Measurements from ENCODE around the gene FRS3. TPM values are rescaled to one million over a fixed set of nuclear protein-coding genes. Genes with fewer than 3 reads are reported as not detected.

FRS3 gene
- total RNA-seq, 2 donors from 2014 or later: 2.6 to 3.2 TPM

GRCh38 chr6:41822021-41822420, 42.3 kb upstream of the FRS3 start:
- Histone ChIP-seq H3K27me3 (replicated peaks; ENCODE audit: insufficient read depth) (no peaks in the 10 kb centered on the region), H3K4me1 (ENCODE audit: control insufficient read depth in 1 of 2, low read depth in 2 of 2) (no peaks in the 10 kb centered on the region), H3K9me3 (no peaks in the 10 kb centered on the region), H3K36me3 (peaks cover 3% of the 10 kb centered on the region), H3K4me3 (no peak overlapping the region), H3K27ac (no peak overlapping the region)
- no peak for DNase-seq (ENCODE audit: low spot score)
- no peak for ATAC-seq (ENCODE audit: insufficient number of reproducible peaks, low FRiP score, low read depth)
- TF ChIP-seq CTCF (IDR thresholded peaks at IDR 0.05): no peak

GRCh38 chr6:41821266-41821665, 41.6 kb upstream of the FRS3 start:
- no peak for TF ChIP-seq CTCF (IDR thresholded peaks at IDR 0.05)
- no peak overlapping the region for H3K4me3 ChIP-seq
- no peaks in the 10 kb centered on the region for H3K27me3 ChIP-seq (replicated peaks; ENCODE audit: insufficient read depth)
- H3K9me3 ChIP-seq: no peaks in the 10 kb centered on the region
- DNase-seq (ENCODE audit: low spot score) (no peak), ATAC-seq (ENCODE audit: insufficient number of reproducible peaks, low FRiP score, low read depth) (no peak)
- H3K36me3 ChIP-seq: peaks cover 3% of the 10 kb centered on the region
- H3K4me1 ChIP-seq (ENCODE audit: control insufficient read depth in 1 of 2, low read depth in 2 of 2): no peaks in the 10 kb centered on the region
- no peak overlapping the region for H3K27ac ChIP-seq

GRCh38 chr6:41818271-41819054, 38.8 kb upstream of the FRS3 start:
- DNase-seq (ENCODE audit: low spot score) (no peak), ATAC-seq (ENCODE audit: insufficient number of reproducible peaks, low FRiP score, low read depth) (no peak)
- Histone ChIP-seq H3K4me1 (ENCODE audit: control insufficient read depth in 1 of 2, low read depth in 2 of 2) (no peaks in the 10 kb centered on the region), H3K27ac (no peak overlapping the region), H3K27me3 (replicated peaks; ENCODE audit: insufficient read depth) (no peaks in the 10 kb centered on the region), H3K9me3 (no peaks in the 10 kb centered on the region), H3K36me3 (peaks cover 3% of the 10 kb centered on the region), H3K4me3 (no peak overlapping the region)
- no peak for TF ChIP-seq CTCF (IDR thresholded peaks at IDR 0.05)

GRCh38 chr6:41815587-41815986, 35.9 kb upstream of the FRS3 start:
- ATAC-seq (ENCODE audit: insufficient number of reproducible peaks, low FRiP score, low read depth) (no peak), DNase-seq (ENCODE audit: low spot score) (no peak)
- Histone ChIP-seq H3K27me3 (replicated peaks; ENCODE audit: insufficient read depth) (no peaks in the 10 kb centered on the region), H3K9me3 (no peaks in the 10 kb centered on the region), H3K4me1 (ENCODE audit: control insufficient read depth in 1 of 2, low read depth in 2 of 2) (no peaks in the 10 kb centered on the region), H3K27ac (no peak overlapping the region), H3K36me3 (no peaks in the 10 kb centered on the region), H3K4me3 (no peak overlapping the region)
- TF ChIP-seq CTCF (IDR thresholded peaks at IDR 0.05): no peak

- Histone ChIP-seq H3K9me3 (no peaks in the 10 kb centered on the region), H3K36me3 (no peaks in the 10 kb centered on the region), H3K27me3 (replicated peaks; ENCODE audit: insufficient read depth) (no peaks in the 10 kb centered on the region), H3K4me1 (ENCODE audit: control insufficient read depth in 1 of 2, low read depth in 2 of 2) (no peaks in the 10 kb centered on the region), H3K4me3 (no peak overlapping the region), H3K27ac (no peak overlapping the region)
- no peak for TF ChIP-seq CTCF (IDR thresholded peaks at IDR 0.05)
- DNase-seq (ENCODE audit: low spot score): no peak
- ATAC-seq (ENCODE audit: insufficient number of reproducible peaks, low FRiP score, low read depth): no peak
Observed at GRCh38 chr6:41814629-41815028, 34.9 kb upstream of the FRS3 start.

Measured in thoracic aorta (tissue), 2 donors.